Measurements from ENCODE around the gene RAB37. TPM values are rescaled to one million over a fixed set of nuclear protein-coding genes. Genes with fewer than 3 reads are reported as not detected.

Gene RAB37
- total and polyA plus RNA-seq, 7 experiments from 2014 or later: 23.6 to 58.5 (median 30.7) TPM

GRCh38 chr17:74711058-74711824 lies 25.8 kb upstream of the RAB37 start:
- peaks cover 4 to 46% (median 13%) of the 10 kb centered on the region in 5 donors for H3K27me3 Mint-ChIP-seq
- peak overlapping the region in 1 of 10 donors; percentile 15 for H3K4me3 Mint-ChIP-seq
- H3K27ac Mint-ChIP-seq: peak overlapping the region in 2 of 9 donors; percentile 24
- ATAC-seq (no peak), DNase-seq (no peak)
- ChIA-PET POLR2A (interaction anchor here (0.5 kb wide), 1 partner anchor 47 kb away, joined by 3 read pairs; no protein-coding TSS in a partner anchor), CTCF (interaction anchor here (0.6 kb wide), 1 partner anchor 415 kb away, joined by 5 read pairs; no protein-coding TSS in a partner anchor)
- no peaks in the 10 kb centered on the region for H3K36me3 Mint-ChIP-seq
- no peak overlapping the region for H3K4me3 ChIP-seq (ENCODE audit: low read length)
- intact Hi-C loops (cut with micrococcal nuclease): no loop called here
- no peaks in the 10 kb centered on the region for H3K36me3 ChIP-seq (ENCODE audit: control insufficient read depth in 2 of 3, insufficient read depth in 3 of 3, low read length in 3 of 3)
- H3K9me3 Mint-ChIP-seq: no peaks in the 10 kb centered on the region
- no peaks in the 10 kb centered on the region for H3K27me3 ChIP-seq (ENCODE audit: control insufficient read depth in 2 of 2, insufficient read depth in 2 of 2, low read length in 2 of 2)
- no peaks in the 10 kb centered on the region for H3K9me3 ChIP-seq (ENCODE audit: control insufficient read depth in 2 of 3, low read length in 3 of 3)
- peaks cover 8 to 18% (median 9%) of the 10 kb centered on the region in 7 donors for H3K4me1 Mint-ChIP-seq
- H3K27ac ChIP-seq (ENCODE audit: low read depth, low read length): no peak overlapping the region
- peaks cover 0 to 5% of the 10 kb centered on the region in 2 donors for H3K4me1 ChIP-seq (ENCODE audit: control insufficient read depth in 2 of 2, insufficient read depth in 2 of 2, low read length in 2 of 2)

- intact Hi-C loops (cut with micrococcal nuclease): no loop called here
- Histone ChIP-seq H3K36me3 (ENCODE audit: control insufficient read depth in 2 of 3, insufficient read depth in 3 of 3, low read length in 3 of 3) (no peaks in the 10 kb centered on the region), H3K9me3 (ENCODE audit: control insufficient read depth in 2 of 3, low read length in 3 of 3) (no peaks in the 10 kb centered on the region), H3K27ac (ENCODE audit: low read depth, low read length) (no peak overlapping the region), H3K4me3 (ENCODE audit: low read length) (no peak overlapping the region), H3K4me1 (ENCODE audit: control insufficient read depth in 2 of 2, insufficient read depth in 2 of 2, low read length in 2 of 2) (peaks cover 0 to 5% of the 10 kb centered on the region in 2 donors), H3K27me3 (ENCODE audit: control insufficient read depth in 2 of 2, insufficient read depth in 2 of 2, low read length in 2 of 2) (no peaks in the 10 kb centered on the region)
- ATAC-seq (peak; percentile 26), DNase-seq (no peak)
- Mint-ChIP-seq H3K4me3 (peak overlapping the region in 2 of 10 donors; percentile 4 to 69), H3K27ac (no peak overlapping the region), H3K9me3 (no peaks in the 10 kb centered on the region), H3K27me3 (peaks cover 4 to 42% (median 13%) of the 10 kb centered on the region in 5 donors), H3K4me1 (peaks cover 8 to 20% (median 9%) of the 10 kb centered on the region in 7 donors), H3K36me3 (no peaks in the 10 kb centered on the region)
- ChIA-PET CTCF (no interaction called here), POLR2A (interaction anchor here (0.6 kb wide), 1 partner anchor 701 kb away, joined by 3 read pairs; no protein-coding TSS in a partner anchor)
These were observed 24.8 kb upstream of the RAB37 start for GRCh38 chr17:74712301-74712700.

- DNase-seq (no peak), ATAC-seq (peak; percentile 87)
- peak within 1 kb of the TSS in 2 of 10 donors; percentile 4 to 69 for H3K4me3 Mint-ChIP-seq
- CTCF ChIA-PET: no interaction called here
- no peaks in the 10 kb centered on the region for H3K36me3 Mint-ChIP-seq
- no peaks in the 10 kb centered on the region for H3K9me3 Mint-ChIP-seq
- peaks cover 8 to 20% (median 9%) of the 10 kb centered on the region in 7 donors for H3K4me1 Mint-ChIP-seq
- POLR2A ChIA-PET: no interaction called here
- Histone ChIP-seq H3K9me3 (ENCODE audit: control insufficient read depth in 2 of 3, low read length in 3 of 3) (no peaks in the 10 kb centered on the region), H3K4me1 (ENCODE audit: control insufficient read depth in 2 of 2, insufficient read depth in 2 of 2, low read length in 2 of 2) (peaks cover 0 to 5% of the 10 kb centered on the region in 2 donors), H3K4me3 (ENCODE audit: low read length) (no peak within 1 kb of the TSS), H3K36me3 (ENCODE audit: control insufficient read depth in 2 of 3, insufficient read depth in 3 of 3, low read length in 3 of 3) (no peaks in the 10 kb centered on the region), H3K27ac (ENCODE audit: low read depth, low read length) (no peak within 1 kb of the TSS), H3K27me3 (ENCODE audit: control insufficient read depth in 2 of 2, insufficient read depth in 2 of 2, low read length in 2 of 2) (no peaks in the 10 kb centered on the region)
- intact Hi-C loops (cut with micrococcal nuclease): no loop called here
- peaks cover 4 to 44% (median 13%) of the 10 kb centered on the region in 5 donors for H3K27me3 Mint-ChIP-seq
- no peak within 1 kb of the TSS for H3K27ac Mint-ChIP-seq
These were observed 24.3 kb upstream of the RAB37 start, which contains the start of gene CD300LF for GRCh38 chr17:74712756-74713155. Gene CD300LF, minus strand, starts transcription at chr17:74712923. Its CDS starts 57 bp downstream, at chr17:74712866.

GRCh38 chr17:74713171-74713755 lies 23.8 kb upstream of the RAB37 start:
- H3K27me3 ChIP-seq (ENCODE audit: control insufficient read depth in 2 of 2, insufficient read depth in 2 of 2, low read length in 2 of 2): no peaks in the 10 kb centered on the region
- H3K9me3 ChIP-seq (ENCODE audit: control insufficient read depth in 2 of 3, low read length in 3 of 3): no peaks in the 10 kb centered on the region
- ATAC-seq (peak; percentile 70), DNase-seq (no peak)
- H3K36me3 ChIP-seq (ENCODE audit: control insufficient read depth in 2 of 3, insufficient read depth in 3 of 3, low read length in 3 of 3): no peaks in the 10 kb centered on the region
- peaks cover 0 to 5% of the 10 kb centered on the region in 2 donors for H3K4me1 ChIP-seq (ENCODE audit: control insufficient read depth in 2 of 2, insufficient read depth in 2 of 2, low read length in 2 of 2)
- intact Hi-C loops (cut with micrococcal nuclease): no loop called here
- Mint-ChIP-seq H3K4me3 (no peak overlapping the region), H3K36me3 (no peaks in the 10 kb centered on the region), H3K27ac (no peak overlapping the region), H3K4me1 (peaks cover 8 to 20% (median 9%) of the 10 kb centered on the region in 7 donors), H3K9me3 (no peaks in the 10 kb centered on the region), H3K27me3 (peaks cover 4 to 43% (median 13%) of the 10 kb centered on the region in 5 donors)
- POLR2A ChIA-PET: no interaction called here
- H3K27ac ChIP-seq (ENCODE audit: low read depth, low read length): no peak overlapping the region
- no peak overlapping the region for H3K4me3 ChIP-seq (ENCODE audit: low read length)
- CTCF ChIA-PET: no interaction called here

- peaks cover 8 to 20% (median 9%) of the 10 kb centered on the region in 7 donors for H3K4me1 Mint-ChIP-seq
- H3K4me1 ChIP-seq (ENCODE audit: control insufficient read depth in 2 of 2, insufficient read depth in 2 of 2, low read length in 2 of 2): peaks cover 0 to 5% of the 10 kb centered on the region in 2 donors
- H3K27me3 Mint-ChIP-seq: peaks cover 4 to 56% (median 16%) of the 10 kb centered on the region in 5 donors
- CTCF ChIA-PET: interaction anchor here (1.9 kb wide), 1 partner anchor 22 kb away, joined by 5 read pairs; the partner anchor contains the start of gene RAB37
- H3K4me3 Mint-ChIP-seq: no peak overlapping the region
- H3K4me3 ChIP-seq (ENCODE audit: low read length): no peak overlapping the region
- POLR2A ChIA-PET: no interaction called here
- H3K9me3 ChIP-seq (ENCODE audit: control insufficient read depth in 2 of 3, low read length in 3 of 3): no peaks in the 10 kb centered on the region
- no peak overlapping the region for H3K27ac ChIP-seq (ENCODE audit: low read depth, low read length)
- intact Hi-C loops (cut with micrococcal nuclease): no loop called here
- no peaks in the 10 kb centered on the region for H3K9me3 Mint-ChIP-seq
- no peak for ATAC-seq
- DNase-seq: no peak
- no peak overlapping the region for H3K27ac Mint-ChIP-seq
- no peaks in the 10 kb centered on the region for H3K36me3 Mint-ChIP-seq
- H3K36me3 ChIP-seq (ENCODE audit: control insufficient read depth in 2 of 3, insufficient read depth in 3 of 3, low read length in 3 of 3): no peaks in the 10 kb centered on the region
- H3K27me3 ChIP-seq (ENCODE audit: control insufficient read depth in 2 of 2, insufficient read depth in 2 of 2, low read length in 2 of 2): no peaks in the 10 kb centered on the region
These were observed 21.9 kb upstream of the RAB37 start for GRCh38 chr17:74715144-74715543.

- H3K27ac ChIP-seq (ENCODE audit: low read depth, low read length): no peak overlapping the region
- no peak for ATAC-seq
- Mint-ChIP-seq H3K4me1 (peaks cover 0 to 1% (median 0%) of the 10 kb centered on the region in 7 donors), H3K27me3 (peaks cover 0 to 46% (median 0%) of the 10 kb centered on the region in 5 donors), H3K4me3 (no peak overlapping the region), H3K27ac (no peak overlapping the region), H3K36me3 (no peaks in the 10 kb centered on the region), H3K9me3 (no peaks in the 10 kb centered on the region)
- H3K4me1 ChIP-seq (ENCODE audit: control insufficient read depth in 2 of 2, insufficient read depth in 2 of 2, low read length in 2 of 2): no peaks in the 10 kb centered on the region
- ChIA-PET POLR2A (no interaction called here), CTCF (interaction anchor here (1.4 kb wide), 1 partner anchor 16 kb away, joined by 5 read pairs; no protein-coding TSS in a partner anchor)
- intact Hi-C loops (cut with micrococcal nuclease): no loop called here
- H3K36me3 ChIP-seq (ENCODE audit: control insufficient read depth in 2 of 3, insufficient read depth in 3 of 3, low read length in 3 of 3): no peaks in the 10 kb centered on the region
- H3K4me3 ChIP-seq (ENCODE audit: low read length): no peak overlapping the region
- H3K27me3 ChIP-seq (ENCODE audit: control insufficient read depth in 2 of 2, insufficient read depth in 2 of 2, low read length in 2 of 2): no peaks in the 10 kb centered on the region
- DNase-seq: no peak
- no peaks in the 10 kb centered on the region for H3K9me3 ChIP-seq (ENCODE audit: control insufficient read depth in 2 of 3, low read length in 3 of 3)
These were observed 16.6 kb upstream of the RAB37 start for GRCh38 chr17:74720506-74720905.

Data from naive thymus-derived CD4-positive, alpha-beta T cell (primary cell).